Measurements from ENCODE around the gene RHO. TPM values are rescaled to one million over a fixed set of nuclear protein-coding genes. Genes with fewer than 3 reads are reported as not detected.

Gene RHO
- polyA plus RNA-seq, 4 donors: 0.06 to 0.19 (median 0.12) TPM; not detected in 1

GRCh38 chr3:129557548-129557894, 29.1 kb downstream of the RHO start:
- DNase-seq (ENCODE audit: low read depth in 4 of 4, low spot score in 2 of 4): no peak

GRCh38 chr3:129558081-129558771, 29.8 kb downstream of the RHO start:
- no peak for DNase-seq (ENCODE audit: low read depth in 4 of 4, low spot score in 2 of 4)

- no peak for DNase-seq (ENCODE audit: low read depth in 4 of 4, low spot score in 2 of 4)
These were observed 30.5 kb downstream of the RHO start for GRCh38 chr3:129558772-129559564.

GRCh38 chr3:129559565-129560079, 31.2 kb downstream of the RHO start:
- DNase-seq (ENCODE audit: low read depth in 4 of 4, low spot score in 2 of 4): no peak

GRCh38 chr3:129560269-129560787, 31.9 kb downstream of the RHO start:
- DNase-seq (ENCODE audit: low read depth in 4 of 4, low spot score in 2 of 4): peak in 1 of 4 donors; percentile 19

- peak in 3 of 4 donors; percentile 18 to 42 (median 27) for DNase-seq (ENCODE audit: low read depth in 4 of 4, low spot score in 2 of 4)
These were observed 32.6 kb downstream of the RHO start for GRCh38 chr3:129560911-129561594.

GRCh38 chr3:129561619-129562248, 33.3 kb downstream of the RHO start:
- no peak for DNase-seq (ENCODE audit: low read depth in 4 of 4, low spot score in 2 of 4)

GRCh38 chr3:129562803-129563202, 34.4 kb downstream of the RHO start:
- DNase-seq (ENCODE audit: low read depth in 4 of 4, low spot score in 2 of 4): no peak

- no peak for DNase-seq (ENCODE audit: low read depth in 4 of 4, low spot score in 2 of 4)
These were observed 34.9 kb downstream of the RHO start for GRCh38 chr3:129563332-129563731.

- no peak for DNase-seq (ENCODE audit: low read depth in 4 of 4, low spot score in 2 of 4)
These were observed 35.6 kb downstream of the RHO start for GRCh38 chr3:129563850-129564535.

GRCh38 chr3:129564981-129565644, 36.7 kb downstream of the RHO start:
- no peak for DNase-seq (ENCODE audit: low read depth in 4 of 4, low spot score in 2 of 4)

GRCh38 chr3:129565902-129566301, 37.5 kb downstream of the RHO start:
- no peak for DNase-seq (ENCODE audit: low read depth in 4 of 4, low spot score in 2 of 4)

- DNase-seq (ENCODE audit: low read depth in 4 of 4, low spot score in 2 of 4): no peak
These were observed 38.8 kb downstream of the RHO start for GRCh38 chr3:129567176-129567705.

- DNase-seq (ENCODE audit: low read depth in 4 of 4, low spot score in 2 of 4): no peak
These were observed 39.5 kb downstream of the RHO start for GRCh38 chr3:129567939-129568338.

- no peak for DNase-seq (ENCODE audit: low read depth in 4 of 4, low spot score in 2 of 4)
These were observed 41.4 kb downstream of the RHO start for GRCh38 chr3:129569856-129570255.

- DNase-seq (ENCODE audit: low read depth in 4 of 4, low spot score in 2 of 4): no peak
These were observed 43.4 kb downstream of the RHO start for GRCh38 chr3:129571605-129572547.

GRCh38 chr3:129572603-129573002, 44.2 kb downstream of the RHO start:
- DNase-seq (ENCODE audit: low read depth in 4 of 4, low spot score in 2 of 4): no peak

- DNase-seq (ENCODE audit: low read depth in 4 of 4, low spot score in 2 of 4): no peak
These were observed 45.1 kb downstream of the RHO start for GRCh38 chr3:129573493-129573892.
